OCI-LY7 (cell line): ENCODE results near the gene POU1F1. TPM values are rescaled to one million over a fixed set of nuclear protein-coding genes. Genes with fewer than 3 reads are reported as not detected.

Experiments
- BruUV-seq: library from RNA; stranded (reverse); fragments of 400-500 nt; replicated peaks from 2 replicates; lab custom pipeline; 2021; lab: Mats Ljungman, UMichigan
- CTCF ChIA-PET: fragments of 300-600 bp; sonication (Branson Sonifier 250); formaldehyde crosslinking; loops from one replicate; lab custom pipeline; 2022; ENCODE audit warnings: antibody characterized with exemption; ENCODE audit not compliant: unreplicated experiment; lab: Charles Lee
- POLR2A ChIA-PET: fragments of 300-600 bp; sonication (Branson Sonifier 250); formaldehyde crosslinking; loops from one replicate; lab custom pipeline; 2022; ENCODE audit warnings: antibody characterized with exemption; lab: Charles Lee
- DNase-seq: peaks from one replicate; pipeline ENCODE4 v3.0.0-alpha.2; 2015; ENCODE audit warnings: low spot score
- H2AFZ ChIP-seq: fragments of 200-600 bp; sonication (generic), shearing (Covaris generic); 2 replicates; pipeline ENCODE4 v1.6.1; 2014; ENCODE audit warnings: mild to moderate bottlenecking, antibody characterized with exemption, low read length, moderate library complexity
- H3K27ac ChIP-seq: fragments of 200-600 bp; sonication (generic); 2 replicates; pipeline ENCODE4 v1.5.1; 2014; ENCODE audit warnings: mixed run types, low read depth, mild to moderate bottlenecking, moderate library complexity, low read length, inconsistent platforms; ENCODE audit not compliant: poor library complexity, severe bottlenecking
- H3K36me3 ChIP-seq: fragments of 200-600 bp; sonication (generic); 2 replicates; pipeline ENCODE4 v1.6.1; 2014; ENCODE audit warnings: mild to moderate bottlenecking, antibody characterized with exemption, low read length, moderate library complexity, mixed read lengths; ENCODE audit not compliant: insufficient read depth
- H3K4me1 ChIP-seq: fragments of 200-600 bp; sonication (generic); 2 replicates; pipeline ENCODE4 v1.5.1; 2014; ENCODE audit warnings: mild to moderate bottlenecking, low read length; ENCODE audit not compliant: insufficient read depth, poor library complexity, severe bottlenecking
- H3K4me2 ChIP-seq: fragments of 200-600 bp; sonication (generic); 2 replicates; pipeline ENCODE4 v1.6.1; 2014; ENCODE audit warnings: mild to moderate bottlenecking, low read length
- H3K4me3 ChIP-seq: fragments of 200-600 bp; sonication (generic); 2 replicates; pipeline ENCODE4 v1.5.1; 2014; ENCODE audit warnings: mild to moderate bottlenecking, low read depth, low read length; ENCODE audit not compliant: poor library complexity, severe bottlenecking
- H3K79me2 ChIP-seq: fragments of 200-600 bp; sonication (generic); 2 replicates; pipeline ENCODE4 v1.6.1; 2016; ENCODE audit warnings: low read depth, mild to moderate bottlenecking, low read length, moderate library complexity, mixed read lengths; ENCODE audit not compliant: insufficient read depth
- H3K9me2 ChIP-seq: fragments of 200-600 bp; sonication (generic); 2 replicates; pipeline ENCODE4 v1.6.1; 2016; ENCODE audit warnings: mild to moderate bottlenecking, low read length, mixed read lengths; ENCODE audit not compliant: insufficient read depth
- H3K9me3 ChIP-seq: fragments of 200-600 bp; sonication (generic); 2 replicates; pipeline ENCODE4 v1.6.1; 2014; ENCODE audit warnings: mild to moderate bottlenecking, mixed run types, low read length, mixed read lengths
- H4K20me1 ChIP-seq: fragments of 200-600 bp; sonication (generic); 2 replicates; pipeline ENCODE4 v1.6.1; 2014; ENCODE audit warnings: mild to moderate bottlenecking, antibody characterized with exemption, low read length, moderate library complexity, mixed read lengths; ENCODE audit not compliant: insufficient read depth
- EZH2phosphoT487 ChIP-seq: fragments of 200-600 bp; sonication (generic); IDR thresholded peaks from 2 replicates; pipeline ENCODE4 v1.6.1; 2018; ENCODE audit warnings: low read depth, borderline replicate concordance, mild to moderate bottlenecking, mixed run types, antibody characterized with exemption, low read length, moderate library complexity, mixed read lengths
- intact Hi-C: fragments of 100-400 bp; cut with micrococcal nuclease; formaldehyde crosslinking; loops from one replicate; pipeline ENCODE4 v1.10.0; 2022; ENCODE audit not compliant: unreplicated experiment
- total RNA-seq, 2 experiments: library from RNA; depleted of rRNA in 1 of 2; stranded (reverse); fragments of >200 nt in 1 of 2; shearing (Covaris generic) in 1 of 2; gene quantifications; 2 replicates each; pipeline ENCODE4 v1.2.3, GENCODE V29; 2014 to 2022
- TF ChIP-seq, protein P1 (sequence below): fragments of 200-600 bp; sonication (generic); conservative IDR thresholded peaks from 2 replicates; pipeline ENCODE4 v1.5.1; 2014; ENCODE audit warnings: mild to moderate bottlenecking, antibody characterized with exemption, low read length, moderate library complexity, mixed read lengths

The POU1F1 gene
- total RNA-seq, 2 experiments from 2014 or later = not detected

DNA sequence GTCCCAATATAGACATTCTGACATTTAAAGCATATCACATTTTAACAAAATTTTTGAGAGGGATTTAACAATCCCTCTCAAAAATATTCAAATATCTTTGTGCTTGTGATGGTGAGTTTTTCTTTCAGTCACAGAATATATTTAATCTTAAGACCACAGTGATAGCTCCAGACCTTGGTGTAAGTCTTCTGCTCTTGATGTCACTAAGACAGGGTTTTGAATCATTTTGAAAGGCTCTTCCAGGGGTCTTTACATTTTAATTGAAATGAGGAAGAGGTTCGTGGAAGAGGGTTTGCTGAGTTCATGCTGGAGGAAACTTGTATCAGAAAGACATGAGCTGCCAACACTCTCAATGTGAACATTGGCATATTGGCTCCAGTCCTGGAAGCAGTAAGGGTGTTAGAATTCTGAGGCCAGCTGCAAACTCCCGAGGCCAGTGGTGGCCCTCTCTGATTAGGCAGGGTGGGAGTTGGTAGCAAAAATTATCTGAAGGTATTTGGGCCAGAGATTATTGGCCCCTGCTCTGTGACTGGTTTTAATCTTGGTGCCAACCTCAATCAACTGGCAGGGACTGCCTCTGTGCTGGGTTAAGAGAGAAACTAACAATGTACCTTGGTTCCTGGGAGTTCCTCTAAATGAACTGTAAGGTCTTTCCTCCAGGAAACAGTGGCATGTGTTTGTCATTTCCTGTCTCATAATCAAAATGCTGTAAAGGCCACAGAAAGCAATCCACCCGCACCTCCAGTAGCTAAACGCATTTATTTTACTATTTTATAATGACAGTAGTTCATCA lies 5.3 kb downstream of the POU1F1 start:
- TF ChIP-seq EZH2phosphoT487 = no peak
- TF ChIP-seq, protein P1, sequence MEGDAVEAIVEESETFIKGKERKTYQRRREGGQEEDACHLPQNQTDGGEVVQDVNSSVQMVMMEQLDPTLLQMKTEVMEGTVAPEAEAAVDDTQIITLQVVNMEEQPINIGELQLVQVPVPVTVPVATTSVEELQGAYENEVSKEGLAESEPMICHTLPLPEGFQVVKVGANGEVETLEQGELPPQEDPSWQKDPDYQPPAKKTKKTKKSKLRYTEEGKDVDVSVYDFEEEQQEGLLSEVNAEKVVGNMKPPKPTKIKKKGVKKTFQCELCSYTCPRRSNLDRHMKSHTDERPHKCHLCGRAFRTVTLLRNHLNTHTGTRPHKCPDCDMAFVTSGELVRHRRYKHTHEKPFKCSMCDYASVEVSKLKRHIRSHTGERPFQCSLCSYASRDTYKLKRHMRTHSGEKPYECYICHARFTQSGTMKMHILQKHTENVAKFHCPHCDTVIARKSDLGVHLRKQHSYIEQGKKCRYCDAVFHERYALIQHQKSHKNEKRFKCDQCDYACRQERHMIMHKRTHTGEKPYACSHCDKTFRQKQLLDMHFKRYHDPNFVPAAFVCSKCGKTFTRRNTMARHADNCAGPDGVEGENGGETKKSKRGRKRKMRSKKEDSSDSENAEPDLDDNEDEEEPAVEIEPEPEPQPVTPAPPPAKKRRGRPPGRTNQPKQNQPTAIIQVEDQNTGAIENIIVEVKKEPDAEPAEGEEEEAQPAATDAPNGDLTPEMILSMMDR = no peak
- Histone ChIP-seq H3K27ac (no peak overlapping the region), H3K4me2 (no peak overlapping the region), H4K20me1 (no peaks in the 10 kb centered on the region), H3K4me3 (no peak overlapping the region), H3K4me1 (no peaks in the 10 kb centered on the region), H3K79me2 (no peaks in the 10 kb centered on the region), H3K36me3 (no peaks in the 10 kb centered on the region), H2AFZ (peak overlapping the region; percentile 22; the same call in 1 of the 2 replicates), H3K9me3 (no peaks in the 10 kb centered on the region), H3K9me2 (no peaks in the 10 kb centered on the region)
- intact Hi-C loops = no loop called here
- CTCF ChIA-PET = no interaction called here
- no peak for DNase-seq
- POLR2A ChIA-PET = interaction anchor here (1.9 kb wide), 1 partner anchor 10 kb away, joined by 5 read pairs; no protein-coding TSS in a partner anchor
- BruUV-seq = no TSS peak

DNA sequence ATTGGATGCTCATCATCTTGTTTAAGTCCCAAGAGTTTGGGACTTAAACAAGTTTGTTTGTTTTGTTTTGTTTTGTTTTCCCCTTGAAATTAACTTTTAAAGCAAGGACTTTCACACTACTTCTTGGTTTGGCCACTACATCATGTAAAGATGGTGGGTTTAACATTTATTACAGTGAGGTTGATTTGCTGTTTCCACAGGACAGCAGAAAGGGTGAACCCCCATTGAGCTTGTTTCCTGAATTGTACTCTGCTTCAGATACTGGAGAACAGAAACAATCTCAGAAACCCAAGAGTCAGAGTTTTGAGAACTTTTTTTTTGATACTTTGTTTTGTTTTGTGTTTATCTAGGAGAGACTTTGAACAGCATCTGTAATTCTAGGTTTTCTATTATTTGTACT lies 6.7 kb downstream of the POU1F1 start:
- Histone ChIP-seq H3K9me3 (no peaks in the 10 kb centered on the region), H4K20me1 (no peaks in the 10 kb centered on the region), H3K4me1 (no peaks in the 10 kb centered on the region), H3K9me2 (no peaks in the 10 kb centered on the region), H3K4me2 (no peak overlapping the region), H3K4me3 (no peak overlapping the region), H3K27ac (no peak overlapping the region), H2AFZ (no peak overlapping the region), H3K79me2 (no peaks in the 10 kb centered on the region), H3K36me3 (no peaks in the 10 kb centered on the region)
- DNase-seq = no peak
- TF ChIP-seq, protein P1 = no peak
- no peak for TF ChIP-seq EZH2phosphoT487
- CTCF ChIA-PET = no interaction called here
- POLR2A ChIA-PET = interaction anchor here (0.7 to 0.9 kb wide), 2 partner anchors 9 to 17 kb away, joined by 3 to 4 read pairs; no protein-coding TSS in a partner anchor
- intact Hi-C loops = no loop called here
- BruUV-seq = no TSS peak

DNA sequence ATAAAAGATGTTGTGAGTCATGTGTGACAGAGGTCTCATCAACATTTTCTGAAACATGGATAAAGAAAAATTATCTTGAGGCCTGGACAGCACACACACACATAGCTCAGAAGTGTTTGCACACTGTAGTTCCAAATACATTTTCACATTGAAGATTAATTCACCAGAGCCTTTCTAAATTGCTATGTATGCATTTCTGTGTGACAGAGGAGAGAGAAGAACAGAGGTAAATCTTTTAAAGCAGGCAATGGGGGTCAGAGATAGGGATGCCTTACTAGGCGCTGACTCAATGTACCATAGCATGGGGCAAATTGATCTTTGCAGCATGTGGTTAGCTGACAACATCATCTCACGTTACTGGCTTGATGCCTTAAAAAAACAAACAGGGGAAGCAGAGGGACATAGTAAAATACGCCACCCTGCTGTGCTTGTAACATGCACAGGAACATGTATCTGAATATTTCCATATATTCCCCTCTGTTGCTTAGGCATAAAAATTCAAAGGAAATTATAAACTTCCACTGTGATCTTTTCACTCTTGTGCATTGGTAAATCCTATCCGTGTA lies 7.7 kb downstream of the POU1F1 start:
- no peaks in the 10 kb centered on the region for H3K36me3 ChIP-seq
- H2AFZ ChIP-seq = no peak overlapping the region
- H3K4me2 ChIP-seq = no peak overlapping the region
- intact Hi-C loops = no loop called here
- no TSS peak for BruUV-seq
- no peaks in the 10 kb centered on the region for H3K9me3 ChIP-seq
- CTCF ChIA-PET = no interaction called here
- H4K20me1 ChIP-seq = no peaks in the 10 kb centered on the region
- H3K27ac ChIP-seq = no peak overlapping the region
- TF ChIP-seq, protein P1 = no peak
- TF ChIP-seq EZH2phosphoT487 = no peak
- POLR2A ChIA-PET = interaction anchor here (0.6 kb wide), 1 partner anchor 10 kb away, joined by 8 read pairs; no protein-coding TSS in a partner anchor
- H3K4me1 ChIP-seq = no peaks in the 10 kb centered on the region
- no peak for DNase-seq
- no peak overlapping the region for H3K4me3 ChIP-seq
- H3K9me2 ChIP-seq = no peaks in the 10 kb centered on the region
- no peaks in the 10 kb centered on the region for H3K79me2 ChIP-seq
